Astrocyte (in vitro differentiated cells and primary cell): ENCODE measurements around the gene SELENBP1.

Experiments
- CTCF ChIP-seq: IDR thresholded peaks from 2 replicates; pipeline ENCODE4 v1.5.1; 2011; ENCODE audit warnings: low read depth, mild to moderate bottlenecking, inconsistent platforms, low read length, moderate library complexity; ENCODE audit not compliant: insufficient read depth
- EZH2 ChIP-seq: IDR thresholded peaks from 2 replicates; pipeline ENCODE4 v1.6.1; 2012; ENCODE audit warnings: mild to moderate bottlenecking, low read length, inconsistent platforms; ENCODE audit not compliant: insufficient read depth

- TF ChIP-seq CTCF: no peak
- no peak for TF ChIP-seq EZH2
Observed at GRCh38 chr1:151327903-151328674, 44.4 kb downstream of the SELENBP1 start.
